Activated CD4-positive, alpha-beta T cell treated with anti-CD3 and anti-CD28 coated beads for 48 hours (primary cell): ENCODE measurements around the gene DENND4C.

ENCODE experiments used
- DNase-seq: peaks from one replicate; pipeline ENCODE4 v3.0.0-alpha.2; 2020

Gene DENND4C

DNA sequence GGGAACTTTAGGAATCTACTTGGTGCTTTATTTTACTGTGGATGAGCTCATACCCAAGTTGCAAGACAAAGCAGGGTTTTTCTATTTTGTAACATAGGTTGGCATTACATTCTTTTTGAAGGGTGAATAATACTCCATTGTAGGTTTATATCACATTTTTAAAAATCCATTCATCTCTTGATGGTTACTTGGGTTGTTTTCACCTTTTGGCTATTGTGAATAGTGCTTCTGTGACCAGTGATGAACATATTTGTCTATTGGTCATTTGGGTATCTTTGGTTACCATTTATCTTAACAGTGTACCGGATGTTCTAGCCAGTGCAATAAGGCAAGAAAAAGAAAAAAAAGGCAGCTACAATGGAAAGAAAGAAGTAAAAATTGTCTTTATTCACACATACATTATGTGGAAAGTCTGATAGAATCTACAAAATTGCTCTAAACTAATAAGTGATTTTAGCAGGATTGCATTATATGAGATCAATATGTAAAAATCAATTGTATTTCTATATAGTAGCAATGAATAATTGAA lies 40.0 kb downstream of the DENND4C start:
- DNase-seq: no peak

DNA sequence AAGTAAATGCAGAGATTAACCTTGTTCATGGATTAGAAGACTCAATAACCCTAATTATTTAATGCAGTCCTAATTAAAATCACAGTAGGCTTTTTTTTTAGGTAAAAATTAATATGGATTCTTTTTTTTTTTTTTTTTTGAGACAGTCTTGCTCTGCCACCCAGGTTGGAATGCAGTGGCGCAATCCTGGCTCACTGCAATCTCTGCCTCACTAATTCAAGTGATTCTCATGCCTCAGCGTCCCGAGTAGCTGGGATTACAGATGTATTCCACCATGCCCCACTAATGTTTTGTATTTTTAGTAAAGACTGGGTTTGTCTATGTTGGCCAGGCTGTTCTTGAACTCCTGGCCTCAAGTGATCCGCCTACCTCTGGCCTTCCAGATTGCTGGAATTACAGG lies 40.6 kb downstream of the DENND4C start:
- no peak for DNase-seq

DNA sequence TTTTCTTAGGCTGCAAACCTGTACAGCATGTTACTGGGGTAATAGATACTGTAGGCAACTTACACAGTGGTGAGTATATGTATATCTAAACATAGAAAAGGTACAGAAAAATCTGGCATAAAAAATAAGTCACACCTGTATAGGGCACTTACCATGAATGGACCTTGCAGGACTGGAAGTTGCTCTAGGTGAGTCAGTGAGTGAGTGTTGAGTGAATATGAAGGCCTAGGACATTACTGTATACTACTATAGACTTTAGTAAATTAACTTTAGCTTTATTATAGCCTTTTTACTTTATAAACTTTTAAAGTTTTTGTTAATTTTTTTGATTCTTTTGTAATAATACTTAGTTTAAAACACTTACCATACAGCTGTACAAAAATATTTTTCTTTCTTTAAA lies 51.3 kb downstream of the DENND4C start:
- no peak for DNase-seq

DNA sequence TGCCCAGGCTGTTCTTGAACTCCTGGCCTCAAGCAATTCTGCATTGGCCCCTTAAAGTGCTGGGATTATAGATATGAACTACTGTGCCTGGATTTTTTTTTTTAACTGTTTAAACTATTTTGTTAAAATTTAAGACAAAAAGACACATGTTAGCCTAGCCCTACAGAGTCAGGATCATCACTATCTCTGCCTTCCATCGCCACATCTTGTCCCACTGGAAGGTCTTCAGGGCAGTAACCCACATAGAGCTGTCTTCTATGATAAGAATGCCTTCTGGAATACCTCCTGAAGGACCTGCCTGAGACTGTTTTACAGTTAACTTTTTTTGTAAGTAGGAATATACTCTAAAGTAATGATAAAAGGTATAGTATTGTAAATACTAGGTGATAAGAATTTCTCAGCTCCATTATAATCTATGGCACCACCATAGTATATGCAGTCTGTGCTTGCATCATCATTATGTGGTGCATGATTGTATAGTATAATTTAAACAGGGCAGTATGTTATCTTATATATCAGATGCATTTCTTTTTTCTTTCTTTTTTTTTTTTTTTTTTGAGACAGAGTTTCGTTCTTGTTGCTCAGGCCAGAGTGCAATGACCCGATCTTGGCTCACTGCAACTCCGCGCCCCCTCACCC lies 52.7 kb downstream of the DENND4C start:
- no peak for DNase-seq

DNA sequence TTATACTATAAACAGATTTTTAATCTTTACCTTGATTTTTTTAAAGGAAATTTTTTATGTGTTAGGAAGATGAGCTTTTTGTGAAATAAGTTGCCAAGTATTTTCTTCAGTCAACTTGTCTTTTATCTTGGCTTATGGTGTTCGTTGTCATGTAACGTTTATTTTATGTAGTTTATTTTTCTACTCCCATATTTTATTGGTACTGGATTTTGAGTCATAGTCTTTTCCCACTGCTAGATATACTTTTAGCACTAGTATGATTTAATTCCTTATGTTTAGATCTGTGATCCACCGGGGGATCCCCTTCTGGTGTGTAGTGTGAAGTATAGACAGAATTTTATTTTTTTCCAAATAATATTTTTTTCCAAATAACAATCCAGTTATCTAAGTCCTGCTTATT lies 54.2 kb downstream of the DENND4C start:
- no peak for DNase-seq

DNA sequence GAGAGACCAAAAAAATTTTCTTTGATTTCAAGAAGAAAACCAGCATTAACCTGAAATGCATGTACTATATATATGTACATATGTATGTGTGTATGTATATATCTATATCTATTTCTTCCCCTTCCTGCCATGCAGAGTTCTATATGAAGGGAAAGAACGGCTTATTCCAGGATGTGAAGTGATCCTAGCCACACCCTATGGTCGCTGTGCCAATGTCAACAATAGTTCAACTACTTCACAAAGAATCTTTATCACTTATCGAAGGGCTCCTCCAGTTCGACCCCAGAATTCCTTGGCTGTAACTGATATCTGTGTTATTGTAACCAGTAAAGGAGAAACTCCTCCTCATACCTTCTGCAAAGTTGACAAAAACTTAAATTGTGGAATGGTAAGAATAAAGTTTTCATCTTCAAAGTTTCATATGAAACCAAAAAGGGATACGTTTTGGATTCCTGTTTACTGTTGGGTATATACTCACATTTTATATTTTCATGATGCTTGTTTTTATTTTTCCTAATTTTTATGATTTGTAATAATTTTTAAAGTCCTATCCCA lies 56.2 kb downstream of the DENND4C start:
- DNase-seq: no peak

DNA sequence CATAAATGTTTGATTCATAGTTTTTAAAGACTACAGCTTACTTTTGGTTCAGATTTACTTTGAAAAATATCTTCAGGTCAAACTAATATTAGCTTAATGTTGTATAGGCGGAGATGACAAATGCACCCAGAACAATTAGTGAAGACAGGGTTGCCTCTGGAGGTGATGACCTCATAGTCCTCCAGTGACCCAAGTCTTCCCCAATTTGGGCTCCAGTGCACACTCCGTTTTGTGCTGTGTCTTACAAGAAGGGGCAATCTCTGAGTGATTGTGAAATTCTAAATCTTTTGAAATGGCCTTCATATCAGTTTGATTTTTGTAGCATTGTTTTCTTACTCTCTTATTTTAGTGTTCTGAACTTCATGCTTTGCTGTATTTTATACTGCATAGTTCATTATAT lies 57.6 kb downstream of the DENND4C start:
- no peak for DNase-seq

DNA sequence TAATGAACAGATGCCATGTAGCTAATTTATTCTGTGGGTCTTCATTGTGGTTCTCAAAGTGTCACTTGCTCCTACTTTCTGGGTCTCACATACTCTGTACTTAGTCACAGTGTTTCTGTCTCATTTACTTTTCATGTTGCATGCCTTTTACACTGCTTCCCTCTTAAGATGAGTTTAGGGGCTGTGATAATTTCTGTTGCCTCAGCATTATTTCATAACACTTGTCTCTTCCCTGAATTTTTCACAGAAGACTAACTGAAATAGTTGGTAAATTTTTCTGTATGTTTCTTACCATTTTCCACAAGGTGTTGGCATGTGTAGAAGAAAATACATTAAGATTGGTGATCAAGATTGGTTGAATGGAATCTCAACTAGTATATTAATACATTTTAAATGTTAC lies 59.6 kb downstream of the DENND4C start:
- no peak for DNase-seq

DNA sequence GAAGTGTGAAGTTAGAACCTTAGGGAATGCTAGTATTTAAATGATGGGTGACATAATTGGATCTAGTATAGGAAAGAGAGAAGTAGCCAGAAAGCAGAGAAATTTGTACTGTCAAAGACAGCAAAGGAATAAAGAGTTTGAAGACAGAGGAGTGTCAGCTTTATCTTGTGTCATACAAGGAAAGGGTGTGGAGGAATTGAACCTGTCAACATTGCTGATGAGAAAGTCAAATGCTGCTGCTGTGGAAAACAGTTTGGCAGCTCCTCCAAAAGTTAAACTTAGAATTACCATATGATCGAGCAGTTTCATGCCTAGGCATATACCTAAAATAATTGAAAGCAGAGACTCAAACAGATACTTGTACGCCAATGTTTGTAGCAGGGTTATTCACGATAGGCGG lies 63.7 kb downstream of the DENND4C start:
- DNase-seq: no peak

DNA sequence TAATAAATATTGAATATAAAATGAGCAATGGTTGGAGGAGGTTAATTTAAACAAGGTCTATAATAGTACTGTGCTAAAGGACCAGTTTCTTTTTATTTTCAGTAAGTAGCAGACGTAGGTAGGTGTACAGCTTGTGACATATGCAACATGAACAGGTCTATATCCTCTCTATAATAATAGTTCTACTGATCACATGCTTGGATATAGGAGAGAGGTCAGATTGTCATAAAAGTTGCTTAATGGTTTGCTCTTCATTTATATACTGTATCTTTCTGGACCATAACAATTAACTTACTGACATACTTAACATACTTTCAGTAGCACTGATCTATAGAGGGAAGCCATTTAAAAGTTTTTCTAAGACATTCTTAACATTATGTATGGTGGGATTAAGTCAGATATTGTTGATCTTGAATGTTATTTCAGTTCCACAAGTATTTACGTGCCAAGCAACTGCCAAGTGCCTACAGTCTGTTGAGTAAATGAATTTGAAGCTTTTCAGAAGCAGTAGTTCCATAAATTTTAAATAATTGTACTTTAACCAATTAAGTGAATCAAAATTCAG lies 68.0 kb downstream of the DENND4C start:
- DNase-seq: no peak

DNA sequence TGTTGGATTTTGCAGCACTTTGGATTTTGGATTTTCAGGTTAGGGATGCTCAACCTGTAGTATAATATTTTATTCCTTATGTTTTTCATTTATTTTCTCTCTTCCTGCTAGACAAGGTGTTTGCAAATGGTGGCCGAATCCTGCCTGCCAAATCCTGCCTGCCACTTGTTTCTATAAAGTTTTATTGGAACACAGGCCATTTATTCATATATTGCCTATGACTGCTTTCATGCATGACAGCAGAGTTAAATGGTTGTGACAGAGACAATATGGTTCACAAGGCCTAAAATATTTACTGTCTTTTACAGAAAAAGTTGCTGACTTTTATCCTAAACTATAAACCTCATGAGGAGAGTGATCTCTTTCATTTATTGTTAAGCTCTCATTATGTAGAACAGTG lies 72.7 kb downstream of the DENND4C start:
- no peak for DNase-seq

DNA sequence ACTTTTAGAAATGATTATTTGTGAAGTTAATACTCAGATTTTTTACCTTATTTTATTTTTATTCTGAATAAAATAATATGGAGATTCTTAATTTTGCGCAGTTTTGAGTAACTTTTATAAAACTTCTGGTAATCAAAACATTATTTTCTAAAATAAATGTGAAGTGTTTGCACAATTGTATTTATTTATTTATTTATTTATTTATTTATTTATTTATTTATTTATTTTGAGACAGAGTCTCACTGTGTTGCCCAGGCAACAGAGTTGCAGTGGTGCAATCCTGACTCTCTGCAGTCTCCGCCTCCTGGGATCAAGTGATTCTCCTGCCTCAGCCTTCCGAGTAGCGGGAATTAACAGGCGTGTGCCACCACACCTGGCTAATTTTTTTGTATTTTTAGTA lies 76.1 kb downstream of the DENND4C start:
- no peak for DNase-seq

DNA sequence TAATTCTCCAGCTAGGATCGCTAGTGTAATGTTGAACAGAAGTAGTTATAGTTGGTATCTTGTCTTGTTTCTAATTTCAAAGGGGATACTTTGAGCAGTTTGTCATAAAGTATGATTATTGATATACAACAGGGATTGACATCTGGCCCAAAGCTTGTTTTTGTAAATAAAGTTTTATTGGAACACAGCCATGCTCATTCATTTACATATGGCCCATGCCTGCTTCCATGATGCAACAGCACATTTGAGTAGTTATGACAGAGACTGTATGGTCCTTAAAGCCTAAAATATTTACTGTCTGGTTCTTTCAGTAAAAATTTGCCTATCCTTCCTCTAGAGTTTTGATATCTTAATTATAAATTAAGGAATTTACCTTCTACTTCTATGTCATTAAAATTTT lies 79.8 kb downstream of the DENND4C start:
- no peak for DNase-seq

DNA sequence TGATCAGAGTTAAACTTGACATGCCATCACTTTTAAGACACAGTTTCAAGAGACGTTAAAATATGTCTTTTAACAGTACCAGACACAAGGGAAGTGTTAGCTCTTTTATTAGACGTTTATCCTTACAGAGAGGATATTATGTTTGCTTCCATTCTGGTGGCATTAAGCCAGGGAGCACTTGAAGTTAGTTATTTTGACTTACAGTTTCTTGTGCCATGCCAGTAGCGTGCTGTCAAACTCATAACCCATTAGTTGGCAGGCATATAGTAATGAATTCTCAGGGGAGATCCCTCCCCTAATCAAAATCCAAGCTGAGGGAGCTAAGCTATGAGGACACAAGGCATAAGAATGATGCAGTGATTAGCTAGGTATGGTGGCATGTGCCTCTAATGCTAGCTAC lies 83.1 kb downstream of the DENND4C start:
- no peak for DNase-seq

DNA sequence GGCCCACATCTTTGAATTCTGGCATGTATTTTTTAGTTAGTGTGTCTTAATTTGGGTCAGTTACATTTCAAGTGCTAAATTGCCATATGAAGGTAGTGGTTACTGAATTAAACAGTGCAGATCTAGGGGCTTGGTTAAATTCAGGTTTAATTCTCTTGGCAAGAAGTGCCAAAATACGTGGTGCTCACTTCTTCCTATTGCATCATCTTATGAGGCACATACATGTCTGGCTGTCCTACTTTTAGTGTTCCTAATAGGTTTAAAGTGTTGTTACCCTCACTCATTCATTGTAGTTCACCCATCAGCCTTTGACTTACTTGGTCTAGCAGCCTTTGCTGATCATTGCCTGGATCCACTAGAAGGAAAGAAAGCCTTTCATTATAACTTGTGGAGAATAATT lies 90.0 kb downstream of the DENND4C start:
- DNase-seq: no peak

DNA sequence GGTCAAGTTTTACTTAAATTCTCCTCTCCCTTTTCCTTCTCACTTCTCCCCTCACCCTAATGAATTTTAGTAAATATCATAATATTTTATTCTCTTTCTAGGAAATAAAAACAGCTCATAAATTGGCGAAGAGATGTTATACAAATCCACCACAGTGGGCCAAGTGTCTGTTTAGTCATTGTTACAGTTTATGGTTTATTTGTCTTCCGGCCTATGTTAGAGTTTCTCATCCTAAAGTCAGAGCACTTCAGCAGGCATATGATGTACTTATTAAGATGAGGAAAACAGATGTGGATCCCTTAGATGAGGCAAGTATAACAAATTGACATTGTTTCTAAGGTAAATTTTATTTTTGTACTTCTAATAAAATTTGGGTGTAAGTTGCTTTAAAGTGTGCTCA lies 101.4 kb downstream of the DENND4C start:
- no peak for DNase-seq

DNA sequence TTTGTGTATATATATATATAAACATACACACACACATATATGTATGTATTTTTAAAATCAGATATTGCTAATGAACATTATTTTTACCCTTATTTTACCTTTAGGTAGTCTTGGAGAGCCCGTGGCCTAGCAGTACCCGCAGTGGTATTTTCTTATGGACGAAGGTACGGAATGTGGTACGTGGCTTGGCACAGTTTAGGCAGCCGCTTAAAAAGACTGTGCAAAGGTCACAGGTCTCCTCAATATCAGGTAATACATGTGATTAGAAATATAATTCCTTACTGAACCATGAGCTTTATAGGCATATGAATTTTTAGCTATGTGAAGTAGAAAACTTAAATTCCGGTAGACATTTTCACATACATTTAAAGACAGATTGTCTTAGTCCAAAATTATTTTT lies 105.7 kb downstream of the DENND4C start:
- no peak for DNase-seq

DNA sequence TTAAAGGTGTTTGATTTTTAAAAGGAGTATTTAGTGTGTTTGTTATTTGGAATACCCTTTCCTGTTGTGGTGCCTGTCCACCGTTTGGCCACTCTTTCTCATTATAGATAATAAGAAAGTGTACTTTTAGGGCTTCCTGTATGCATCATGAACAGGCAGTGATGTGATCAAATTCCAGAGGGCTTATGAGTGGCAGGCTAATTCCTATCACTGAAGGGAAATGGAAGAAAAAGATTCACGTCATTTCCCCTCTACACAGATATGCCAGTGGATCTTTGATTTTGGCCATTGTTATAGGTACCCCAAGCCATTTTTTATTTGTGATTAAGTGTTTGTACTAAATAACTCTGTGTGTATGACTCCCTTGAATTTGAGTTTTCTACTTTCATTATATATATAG lies 112.5 kb downstream of the DENND4C start:
- no peak for DNase-seq

DNA sequence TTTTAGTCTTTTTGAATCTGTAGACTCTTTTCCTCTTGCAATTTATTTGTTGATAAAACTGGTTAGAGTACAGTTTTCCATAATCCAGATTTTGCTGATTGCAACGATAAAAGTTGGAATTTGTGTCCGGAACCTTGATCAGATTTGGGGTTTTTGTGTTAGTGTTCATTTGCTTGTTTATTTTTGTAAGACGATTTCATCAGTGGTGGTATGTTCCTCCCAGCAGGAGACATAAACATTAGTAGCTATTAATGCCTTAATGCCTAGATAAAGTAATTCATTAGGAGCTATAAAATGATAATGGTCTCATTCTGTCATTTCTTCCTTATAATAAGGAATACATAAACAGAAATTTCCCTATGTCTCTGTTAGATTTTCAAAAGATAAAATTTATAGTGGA lies 128.2 kb downstream of the DENND4C start:
- DNase-seq: no peak

DNA sequence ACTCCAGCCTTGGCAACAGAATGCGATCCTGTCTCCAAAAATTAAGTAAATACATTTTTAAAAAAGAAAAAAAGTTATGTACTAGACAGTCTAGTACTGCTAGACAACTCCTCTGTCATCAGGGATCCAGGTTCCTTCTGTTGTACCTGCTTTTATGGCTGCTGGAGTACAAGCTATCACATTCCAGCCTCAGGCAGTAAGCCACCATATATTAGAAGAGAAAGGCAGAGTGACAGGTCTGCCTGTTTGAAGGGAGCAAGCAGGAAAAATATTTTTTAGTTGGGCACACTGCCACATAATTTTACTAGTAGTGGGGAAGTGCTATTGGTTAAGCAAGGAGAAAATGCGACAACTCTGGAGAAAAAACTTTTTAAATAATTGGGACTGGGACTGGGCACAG lies 138.6 kb downstream of the DENND4C start:
- DNase-seq: no peak

DNA sequence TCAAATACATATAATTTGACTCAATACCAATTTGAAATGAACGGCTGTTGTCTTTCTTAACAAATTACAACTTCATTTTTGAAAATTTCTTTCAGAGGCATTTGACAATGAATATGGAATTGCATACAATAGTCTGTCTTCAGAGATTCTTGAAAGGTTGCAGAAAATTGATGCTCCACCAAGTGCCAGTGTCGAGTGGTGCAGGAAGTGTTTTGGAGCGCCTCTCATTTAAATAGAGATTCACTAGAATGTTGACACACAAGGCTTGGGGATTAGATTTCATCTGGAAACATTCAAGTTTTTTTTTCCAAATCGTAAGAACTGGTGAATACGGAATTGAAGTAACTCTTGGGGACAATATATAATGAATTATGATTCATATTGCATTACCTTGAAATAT lies 141.4 kb downstream of the DENND4C start:
- no peak for DNase-seq

DNA sequence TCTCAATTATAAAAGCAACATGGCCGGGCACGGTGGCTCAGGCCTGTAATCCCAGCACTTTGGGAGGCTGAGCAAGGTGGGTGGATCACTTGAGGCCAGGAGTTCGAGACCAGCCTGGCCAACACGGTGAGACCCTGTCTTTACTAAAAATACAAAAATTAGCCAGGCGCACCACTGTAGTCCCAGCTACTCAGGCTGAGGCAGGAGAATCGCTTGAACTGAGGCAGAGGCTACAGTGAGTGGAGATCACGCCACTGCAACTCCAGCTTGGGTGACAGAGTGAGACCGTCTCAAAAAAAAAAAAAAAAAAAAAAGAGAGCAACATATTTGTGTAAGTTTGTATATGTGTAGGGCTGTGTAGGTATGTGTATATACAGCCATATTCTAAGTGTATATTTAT lies 142.1 kb downstream of the DENND4C start:
- no peak for DNase-seq

DNA sequence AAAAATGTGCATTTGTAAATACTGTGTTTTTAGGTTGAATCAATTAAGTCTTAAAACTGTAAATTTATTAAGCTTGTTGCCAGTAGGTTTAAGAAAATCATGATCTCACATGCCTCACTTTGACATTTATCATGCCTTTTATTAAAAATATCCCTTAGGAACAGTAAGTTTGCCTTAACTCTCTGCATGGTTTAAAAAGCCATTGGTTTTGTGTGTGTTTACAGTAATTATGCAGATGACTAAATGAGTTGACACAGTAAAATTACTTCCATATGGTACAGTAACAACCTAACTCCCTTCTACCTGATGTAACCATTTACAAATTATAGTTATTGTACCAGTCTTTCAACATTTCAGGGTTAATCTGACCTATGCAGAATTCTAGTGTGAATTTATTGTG lies 143.0 kb downstream of the DENND4C start:
- no peak for DNase-seq

DNA sequence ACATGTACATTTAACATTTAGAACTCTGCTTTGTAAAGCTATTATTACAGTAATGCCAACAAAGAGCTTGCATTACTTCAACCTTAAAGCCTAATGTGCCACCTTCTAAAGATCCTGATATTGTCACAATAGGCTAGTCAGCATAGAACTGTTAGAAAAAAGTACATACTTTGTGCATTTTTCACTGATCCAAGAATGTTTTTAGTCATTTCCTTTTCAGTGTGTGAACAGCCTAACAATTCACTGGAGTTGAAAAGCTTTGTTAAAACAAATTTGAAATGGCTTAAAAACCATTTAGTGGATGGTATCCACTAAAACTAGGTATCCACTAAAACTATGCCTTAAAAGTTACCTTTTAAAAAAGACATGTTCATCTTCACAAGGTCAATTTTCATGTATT lies 145.0 kb downstream of the DENND4C start:
- no peak for DNase-seq

DNA sequence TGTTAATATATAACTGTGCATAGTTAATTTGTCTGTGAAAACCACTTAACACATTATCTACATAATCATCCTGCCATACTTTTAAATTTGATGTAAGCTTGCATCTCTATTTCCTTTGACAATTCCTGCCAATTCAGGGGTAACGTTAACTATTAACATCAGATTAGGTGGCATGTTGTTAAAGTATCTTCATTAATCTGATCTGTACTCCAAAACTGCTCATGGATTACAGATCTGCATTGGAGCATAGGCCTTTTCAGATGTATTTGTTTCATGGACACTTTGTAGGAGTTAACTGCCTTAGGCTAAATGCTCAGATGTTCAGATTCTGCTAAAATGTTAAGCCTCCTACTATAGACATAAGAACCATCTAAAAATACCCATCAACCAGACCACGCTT lies 146.4 kb downstream of the DENND4C start:
- no peak for DNase-seq
